Karpas-422 (cell line): ENCODE data around the gene PPP2R5A. TPM values are rescaled to one million over a fixed set of nuclear protein-coding genes. Genes with fewer than 3 reads are reported as not detected.
A peak's percentile ranks its signal among the peaks of the same experiment; 100 is the strongest.
"Not testable (repeated sequence)": the region's sequence is repeated elsewhere in the genome, so short reads cannot be mapped to it uniquely, and the experiment has no call there.

ENCODE experiments used
- DNase-seq: peaks from one replicate; pipeline ENCODE4 v3.0.0-alpha.2; 2015
- H2AFZ ChIP-seq: fragments of 200-600 bp; sonication (generic); 2 replicates; pipeline ENCODE4 v1.6.1; 2014; ENCODE audit warnings: antibody characterized with exemption, low read length, mixed read lengths
- H3K27ac ChIP-seq: fragments of 200-600 bp; sonication (generic); 2 replicates; pipeline ENCODE4 v1.5.1; 2014; ENCODE audit warnings: mild to moderate bottlenecking, low read length, moderate library complexity
- H3K27me3 ChIP-seq: fragments of 200-600 bp; sonication (generic); 2 replicates; pipeline ENCODE4 v1.6.1; 2014; ENCODE audit warnings: low read length, mixed read lengths
- H3K36me3 ChIP-seq: fragments of 200-600 bp; sonication (generic); 2 replicates; pipeline ENCODE4 v1.6.1; 2014; ENCODE audit warnings: low read length, mixed read lengths; ENCODE audit not compliant: insufficient read depth
- H3K4me1 ChIP-seq: fragments of 200-600 bp; sonication (generic); 2 replicates; pipeline ENCODE4 v1.6.1; 2014; ENCODE audit warnings: mild to moderate bottlenecking, low read length, mixed read lengths
- H3K4me2 ChIP-seq: fragments of 200-600 bp; sonication (generic); 2 replicates; pipeline ENCODE4 v1.6.1; 2014; ENCODE audit warnings: low read length, low read depth, mild to moderate bottlenecking; ENCODE audit not compliant: poor library complexity, severe bottlenecking
- H3K4me3 ChIP-seq: fragments of 200-600 bp; sonication (generic); 2 replicates; pipeline ENCODE4 v1.5.1; 2014; ENCODE audit warnings: mild to moderate bottlenecking, antibody characterized with exemption, low read length, mixed read lengths
- H3K79me2 ChIP-seq: fragments of 200-600 bp; sonication (generic); 2 replicates; pipeline ENCODE4 v1.6.1; 2014; ENCODE audit warnings: mild to moderate bottlenecking, low read length, mixed read lengths
- H3K9ac ChIP-seq: fragments of 200-600 bp; sonication (generic); 2 replicates; pipeline ENCODE4 v1.6.0; 2014; ENCODE audit warnings: low read length
- H3K9me2 ChIP-seq: fragments of 200-600 bp; sonication (generic), shearing (Covaris generic); replicated peaks from 2 replicates; pipeline ENCODE4 v1.6.0; 2014; ENCODE audit warnings: mild to moderate bottlenecking, low read length, moderate library complexity; ENCODE audit not compliant: insufficient read depth
- H3K9me3 ChIP-seq: fragments of 300-700, 200-600 bp; sonication (generic); 2 replicates; pipeline ENCODE4 v1.6.1; 2014; ENCODE audit warnings: low read length, mixed read lengths
- H4K20me1 ChIP-seq: fragments of 200-600 bp; sonication (generic); 2 replicates; pipeline ENCODE4 v1.6.1; 2014; ENCODE audit warnings: mild to moderate bottlenecking, antibody characterized with exemption, low read length, low read depth; ENCODE audit not compliant: insufficient read depth
- total RNA-seq: library from RNA; depleted of rRNA; stranded (reverse); fragments of >200 nt; shearing (Covaris generic); gene quantifications from 2 replicates; pipeline ENCODE4 v1.2.3, GENCODE V29; 2014; ENCODE audit warnings: low replicate concordance

The PPP2R5A gene
- total RNA-seq, 1 experiment from 2014 or later, result 41.6 TPM

DNA sequence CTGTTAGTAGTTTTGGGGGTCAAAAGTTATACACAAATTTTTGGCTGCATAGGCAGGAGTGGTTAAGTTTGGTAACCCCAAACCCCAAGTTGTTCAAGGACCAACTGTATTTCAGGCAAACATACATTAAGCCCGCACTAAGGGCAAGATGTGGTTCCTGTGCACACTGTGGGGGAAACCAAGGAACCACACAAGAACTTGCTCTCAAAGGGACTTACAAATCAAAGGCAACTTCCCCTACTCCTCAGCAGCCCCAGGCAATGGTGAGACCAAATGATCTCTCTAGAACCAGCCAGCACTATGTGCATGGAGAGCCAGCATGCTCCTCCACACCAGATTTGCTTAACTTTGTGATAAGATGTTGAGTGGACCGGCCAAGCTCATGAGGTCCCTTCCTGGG is 94.2 kb downstream of the PPP2R5A start:
- Histone ChIP-seq H3K36me3 (peaks cover 12% of the 10 kb centered on the region; the same call in 1 of the 2 replicates), H2AFZ (no peak overlapping the region), H3K4me2 (no peak overlapping the region), H3K27me3 (no peaks in the 10 kb centered on the region), H3K4me1 (no peaks in the 10 kb centered on the region), H3K9ac (no peak overlapping the region), H4K20me1 (no peaks in the 10 kb centered on the region), H3K4me3 (no peak overlapping the region), H3K79me2 (no peaks in the 10 kb centered on the region), H3K9me3 (no peaks in the 10 kb centered on the region), H3K27ac (no peak overlapping the region), H3K9me2 (no peaks in the 10 kb centered on the region)
- DNase-seq, result no peak

GRCh38 chr1:212381397-212382035 is 96.3 kb downstream of the PPP2R5A start:
- Histone ChIP-seq H3K4me2 (no peak overlapping the region), H3K9me2 (no peaks in the 10 kb centered on the region), H2AFZ (no peak overlapping the region), H3K36me3 (peaks cover 24% of the 10 kb centered on the region; the same call in 1 of the 2 replicates), H3K9me3 (no peaks in the 10 kb centered on the region), H4K20me1 (no peaks in the 10 kb centered on the region), H3K4me1 (no peaks in the 10 kb centered on the region), H3K27ac (no peak overlapping the region), H3K27me3 (no peaks in the 10 kb centered on the region), H3K9ac (no peak overlapping the region), H3K4me3 (no peak overlapping the region), H3K79me2 (no peaks in the 10 kb centered on the region)
- DNase-seq, result no peak

- H3K4me2 ChIP-seq, result no peak overlapping the region
- no peaks in the 10 kb centered on the region for H3K27me3 ChIP-seq
- H3K4me3 ChIP-seq, result no peak overlapping the region
- peaks cover 24% of the 10 kb centered on the region for H3K79me2 ChIP-seq
- peaks cover 28% of the 10 kb centered on the region for H3K36me3 ChIP-seq
- H2AFZ ChIP-seq, result no peak overlapping the region
- H3K9me3 ChIP-seq, result no peaks in the 10 kb centered on the region
- H3K4me1 ChIP-seq, result no peaks in the 10 kb centered on the region
- no peak overlapping the region for H3K27ac ChIP-seq
- H4K20me1 ChIP-seq, result no peaks in the 10 kb centered on the region
- H3K9me2 ChIP-seq, result no peaks in the 10 kb centered on the region
- DNase-seq, result no peak
- H3K9ac ChIP-seq, result no peak overlapping the region
Measured at GRCh38 chr1:212386029-212386428, 100.8 kb downstream of the PPP2R5A start.

GRCh38 chr1:212388985-212389716 is 103.9 kb downstream of the PPP2R5A start:
- H3K4me1 ChIP-seq, result no peaks in the 10 kb centered on the region
- H4K20me1 ChIP-seq, result no peaks in the 10 kb centered on the region
- no peak overlapping the region for H3K9ac ChIP-seq
- no peak overlapping the region for H3K27ac ChIP-seq
- DNase-seq, result no peak
- H3K36me3 ChIP-seq, result peaks cover 20% of the 10 kb centered on the region
- H3K4me2 ChIP-seq, result no peak overlapping the region
- no peaks in the 10 kb centered on the region for H3K27me3 ChIP-seq
- no peaks in the 10 kb centered on the region for H3K9me2 ChIP-seq
- no peak overlapping the region for H3K4me3 ChIP-seq
- H3K9me3 ChIP-seq, result no peaks in the 10 kb centered on the region
- H2AFZ ChIP-seq, result no peak overlapping the region
- peaks cover 25% of the 10 kb centered on the region for H3K79me2 ChIP-seq

GRCh38 chr1:212395678-212396437 is 110.6 kb downstream of the PPP2R5A start:
- not testable (repeated sequence) for DNase-seq, H3K4me3 ChIP-seq, H3K9me2 ChIP-seq, H3K4me1 ChIP-seq, H4K20me1 ChIP-seq, H3K9ac ChIP-seq, H3K4me2 ChIP-seq, H3K27ac ChIP-seq, H2AFZ ChIP-seq, H3K27me3 ChIP-seq
- peaks cover 36% of the 10 kb centered on the region for H3K79me2 ChIP-seq
- peaks cover 16% of the 10 kb centered on the region for H3K9me3 ChIP-seq
- H3K36me3 ChIP-seq, result peaks cover 34% of the 10 kb centered on the region

DNA sequence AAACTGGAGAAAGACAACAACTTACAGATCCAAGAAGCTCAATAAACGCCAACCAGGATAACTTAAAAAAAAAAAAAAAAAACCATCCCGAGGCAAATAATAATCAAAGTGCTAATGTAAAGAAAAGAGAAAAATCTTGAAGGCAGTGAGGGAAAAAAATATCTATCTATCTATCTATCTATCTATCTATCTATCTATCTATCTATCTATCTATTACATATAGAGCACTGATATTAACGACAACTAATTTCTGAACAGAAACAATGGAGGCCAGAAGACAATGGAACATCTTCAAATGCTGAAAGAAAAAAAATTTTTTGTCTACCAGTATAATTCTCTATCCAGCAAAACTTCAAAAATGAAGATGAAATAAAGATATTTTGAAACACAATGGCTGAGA is 111.4 kb downstream of the PPP2R5A start:
- Histone ChIP-seq H4K20me1 (no peaks in the 10 kb centered on the region), H3K9me3 (peaks cover 16% of the 10 kb centered on the region), H3K36me3 (peaks cover 34% of the 10 kb centered on the region), H3K4me2 (no peak overlapping the region), H3K9me2 (no peaks in the 10 kb centered on the region), H3K27me3 (no peaks in the 10 kb centered on the region), H3K27ac (no peak overlapping the region), H3K79me2 (peaks cover 37% of the 10 kb centered on the region), H3K4me1 (peaks cover 12% of the 10 kb centered on the region), H3K4me3 (no peak overlapping the region), H2AFZ (no peak overlapping the region), H3K9ac (no peak overlapping the region)
- no peak for DNase-seq

- no peaks in the 10 kb centered on the region for H3K9me2 ChIP-seq
- H3K79me2 ChIP-seq, result peaks cover 40% of the 10 kb centered on the region
- no peak overlapping the region for H3K27ac ChIP-seq
- peaks cover 37% of the 10 kb centered on the region for H3K36me3 ChIP-seq
- no peak overlapping the region for H2AFZ ChIP-seq
- peaks cover 17% of the 10 kb centered on the region for H3K4me1 ChIP-seq
- no peak overlapping the region for H3K4me2 ChIP-seq
- no peak overlapping the region for H3K4me3 ChIP-seq
- no peak for DNase-seq
- no peaks in the 10 kb centered on the region for H4K20me1 ChIP-seq
- peaks cover 16% of the 10 kb centered on the region for H3K9me3 ChIP-seq
- no peaks in the 10 kb centered on the region for H3K27me3 ChIP-seq
- H3K9ac ChIP-seq, result no peak overlapping the region
Measured at GRCh38 chr1:212397171-212397570, 112.0 kb downstream of the PPP2R5A start.

DNA sequence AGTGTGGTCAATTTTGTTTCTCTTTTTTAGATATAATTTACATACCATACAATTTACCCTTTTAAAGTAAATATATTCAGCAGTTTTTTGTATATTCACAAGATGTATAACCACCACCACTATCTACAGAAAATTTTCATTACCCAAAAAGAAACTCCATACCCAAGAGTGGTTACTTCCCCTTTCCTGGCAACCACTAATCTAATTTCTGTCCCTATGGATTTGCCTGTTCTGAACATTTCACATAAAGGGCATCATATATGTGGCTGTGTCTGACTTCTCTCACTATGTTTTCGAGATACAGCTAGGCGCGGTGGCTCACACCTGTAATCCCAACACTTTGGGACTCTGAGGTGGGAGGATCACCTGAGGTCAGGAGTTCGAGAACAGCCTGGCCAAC is 115.8 kb downstream of the PPP2R5A start:
- Histone ChIP-seq H4K20me1 (no peaks in the 10 kb centered on the region), H3K27me3 (no peaks in the 10 kb centered on the region), H3K36me3 (peaks cover 47% of the 10 kb centered on the region), H2AFZ (no peak overlapping the region), H3K9ac (no peak overlapping the region), H3K9me3 (peaks cover 16% of the 10 kb centered on the region), H3K4me1 (peaks cover 19% of the 10 kb centered on the region), H3K9me2 (no peaks in the 10 kb centered on the region), H3K27ac (peak overlapping the region; percentile 52), H3K4me3 (no peak overlapping the region), H3K79me2 (peaks cover 40% of the 10 kb centered on the region), H3K4me2 (peak overlapping the region; percentile 36)
- DNase-seq, result peak; percentile 79
